Measurements from ENCODE around the gene ARHGAP35. TPM values are rescaled to one million over a fixed set of nuclear protein-coding genes. Genes with fewer than 3 reads are reported as not detected.

The ARHGAP35 gene
- total and polyA plus RNA-seq, 2 experiments from 2014 or later, result 13.6 to 57.7 TPM

DNA sequence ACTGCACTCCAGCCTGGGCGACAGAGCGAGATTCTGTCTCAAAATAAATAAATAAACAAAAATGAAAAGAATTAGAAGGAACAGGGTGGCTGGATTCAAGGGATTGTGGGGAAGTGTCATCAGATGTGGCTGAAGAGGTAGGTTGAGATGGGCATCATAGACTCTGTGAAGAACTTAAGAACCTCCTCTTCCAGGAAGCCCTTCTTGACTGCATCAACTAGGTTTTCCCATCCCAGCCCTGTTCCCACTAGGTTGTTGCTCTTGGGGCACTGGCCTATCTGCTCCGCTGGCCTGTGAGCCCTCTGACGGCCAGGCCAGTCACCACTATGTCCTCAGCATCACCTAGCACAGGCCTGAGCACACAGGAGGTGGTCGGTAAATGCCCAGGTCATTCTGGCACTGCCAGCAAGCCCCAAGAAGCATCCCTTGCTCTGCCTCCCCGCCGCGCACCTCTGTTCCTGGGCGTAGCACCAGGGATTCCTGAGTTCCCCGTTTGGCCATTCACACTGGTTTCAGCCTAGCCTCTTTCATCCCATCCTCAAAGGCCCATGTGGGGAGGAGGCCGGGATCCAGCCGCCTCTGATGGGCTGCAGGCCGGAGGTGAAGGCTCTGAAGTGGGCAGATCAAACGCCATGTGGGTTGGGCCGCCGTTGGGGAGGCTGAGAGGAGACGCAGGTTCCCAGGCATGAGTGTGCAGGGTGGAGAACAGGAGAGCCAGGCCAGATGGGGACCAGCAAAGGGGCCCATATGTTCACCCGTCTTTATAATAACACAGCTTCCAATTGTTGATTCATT, 44.8 kb upstream of the ARHGAP35 start (continued):
- TF ChIP-seq, protein P1, sequence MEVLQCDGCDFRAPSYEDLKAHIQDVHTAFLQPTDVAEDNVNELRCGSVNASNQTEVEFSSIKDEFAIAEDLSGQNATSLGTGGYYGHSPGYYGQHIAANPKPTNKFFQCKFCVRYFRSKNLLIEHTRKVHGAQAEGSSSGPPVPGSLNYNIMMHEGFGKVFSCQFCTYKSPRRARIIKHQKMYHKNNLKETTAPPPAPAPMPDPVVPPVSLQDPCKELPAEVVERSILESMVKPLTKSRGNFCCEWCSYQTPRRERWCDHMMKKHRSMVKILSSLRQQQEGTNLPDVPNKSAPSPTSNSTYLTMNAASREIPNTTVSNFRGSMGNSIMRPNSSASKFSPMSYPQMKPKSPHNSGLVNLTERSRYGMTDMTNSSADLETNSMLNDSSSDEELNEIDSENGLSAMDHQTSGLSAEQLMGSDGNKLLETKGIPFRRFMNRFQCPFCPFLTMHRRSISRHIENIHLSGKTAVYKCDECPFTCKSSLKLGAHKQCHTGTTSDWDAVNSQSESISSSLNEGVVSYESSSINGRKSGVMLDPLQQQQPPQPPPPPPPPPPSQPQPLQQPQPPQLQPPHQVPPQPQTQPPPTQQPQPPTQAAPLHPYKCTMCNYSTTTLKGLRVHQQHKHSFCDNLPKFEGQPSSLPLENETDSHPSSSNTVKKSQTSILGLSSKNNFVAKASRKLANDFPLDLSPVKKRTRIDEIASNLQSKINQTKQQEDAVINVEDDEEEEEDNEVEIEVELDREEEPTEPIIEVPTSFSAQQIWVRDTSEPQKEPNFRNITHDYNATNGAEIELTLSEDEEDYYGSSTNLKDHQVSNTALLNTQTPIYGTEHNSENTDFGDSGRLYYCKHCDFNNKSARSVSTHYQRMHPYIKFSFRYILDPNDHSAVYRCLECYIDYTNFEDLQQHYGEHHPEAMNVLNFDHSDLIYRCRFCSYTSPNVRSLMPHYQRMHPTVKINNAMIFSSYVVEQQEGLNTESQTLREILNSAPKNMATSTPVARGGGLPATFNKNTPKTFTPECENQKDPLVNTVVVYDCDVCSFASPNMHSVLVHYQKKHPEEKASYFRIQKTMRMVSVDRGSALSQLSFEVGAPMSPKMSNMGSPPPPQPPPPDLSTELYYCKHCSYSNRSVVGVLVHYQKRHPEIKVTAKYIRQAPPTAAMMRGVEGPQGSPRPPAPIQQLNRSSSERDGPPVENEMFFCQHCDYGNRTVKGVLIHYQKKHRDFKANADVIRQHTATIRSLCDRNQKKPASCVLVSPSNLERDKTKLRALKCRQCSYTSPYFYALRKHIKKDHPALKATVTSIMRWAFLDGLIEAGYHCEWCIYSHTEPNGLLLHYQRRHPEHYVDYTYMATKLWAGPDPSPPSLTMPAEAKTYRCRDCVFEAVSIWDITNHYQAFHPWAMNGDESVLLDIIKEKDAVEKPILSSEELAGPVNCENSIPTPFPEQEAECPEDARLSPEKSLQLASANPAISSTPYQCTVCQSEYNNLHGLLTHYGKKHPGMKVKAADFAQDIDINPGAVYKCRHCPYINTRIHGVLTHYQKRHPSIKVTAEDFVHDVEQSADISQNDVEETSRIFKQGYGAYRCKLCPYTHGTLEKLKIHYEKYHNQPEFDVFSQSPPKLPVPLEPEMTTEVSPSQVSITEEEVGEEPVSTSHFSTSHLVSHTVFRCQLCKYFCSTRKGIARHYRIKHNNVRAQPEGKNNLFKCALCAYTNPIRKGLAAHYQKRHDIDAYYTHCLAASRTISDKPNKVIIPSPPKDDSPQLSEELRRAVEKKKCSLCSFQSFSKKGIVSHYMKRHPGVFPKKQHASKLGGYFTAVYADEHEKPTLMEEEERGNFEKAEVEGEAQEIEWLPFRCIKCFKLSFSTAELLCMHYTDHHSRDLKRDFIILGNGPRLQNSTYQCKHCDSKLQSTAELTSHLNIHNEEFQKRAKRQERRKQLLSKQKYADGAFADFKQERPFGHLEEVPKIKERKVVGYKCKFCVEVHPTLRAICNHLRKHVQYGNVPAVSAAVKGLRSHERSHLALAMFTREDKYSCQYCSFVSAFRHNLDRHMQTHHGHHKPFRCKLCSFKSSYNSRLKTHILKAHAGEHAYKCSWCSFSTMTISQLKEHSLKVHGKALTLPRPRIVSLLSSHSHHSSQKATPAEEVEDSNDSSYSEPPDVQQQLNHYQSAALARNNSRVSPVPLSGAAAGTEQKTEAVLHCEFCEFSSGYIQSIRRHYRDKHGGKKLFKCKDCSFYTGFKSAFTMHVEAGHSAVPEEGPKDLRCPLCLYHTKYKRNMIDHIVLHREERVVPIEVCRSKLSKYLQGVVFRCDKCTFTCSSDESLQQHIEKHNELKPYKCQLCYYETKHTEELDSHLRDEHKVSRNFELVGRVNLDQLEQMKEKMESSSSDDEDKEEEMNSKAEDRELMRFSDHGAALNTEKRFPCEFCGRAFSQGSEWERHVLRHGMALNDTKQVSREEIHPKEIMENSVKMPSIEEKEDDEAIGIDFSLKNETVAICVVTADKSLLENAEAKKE (CRISPR knock-in tag; IDR thresholded peaks at IDR 0.05), result no peak
- no peak for TF ChIP-seq CREB1 (CRISPR knock-in tag; IDR thresholded peaks at IDR 0.05; ENCODE audit: low read depth)
- TF ChIP-seq ZNF331 (CRISPR knock-in tag; IDR thresholded peaks at IDR 0.05; ENCODE audit: low read depth), result no peak
- TF ChIP-seq NANOG (IDR thresholded peaks at IDR 0.05; ENCODE audit: borderline replicate concordance), result no peak
- TF ChIP-seq, protein P2, sequence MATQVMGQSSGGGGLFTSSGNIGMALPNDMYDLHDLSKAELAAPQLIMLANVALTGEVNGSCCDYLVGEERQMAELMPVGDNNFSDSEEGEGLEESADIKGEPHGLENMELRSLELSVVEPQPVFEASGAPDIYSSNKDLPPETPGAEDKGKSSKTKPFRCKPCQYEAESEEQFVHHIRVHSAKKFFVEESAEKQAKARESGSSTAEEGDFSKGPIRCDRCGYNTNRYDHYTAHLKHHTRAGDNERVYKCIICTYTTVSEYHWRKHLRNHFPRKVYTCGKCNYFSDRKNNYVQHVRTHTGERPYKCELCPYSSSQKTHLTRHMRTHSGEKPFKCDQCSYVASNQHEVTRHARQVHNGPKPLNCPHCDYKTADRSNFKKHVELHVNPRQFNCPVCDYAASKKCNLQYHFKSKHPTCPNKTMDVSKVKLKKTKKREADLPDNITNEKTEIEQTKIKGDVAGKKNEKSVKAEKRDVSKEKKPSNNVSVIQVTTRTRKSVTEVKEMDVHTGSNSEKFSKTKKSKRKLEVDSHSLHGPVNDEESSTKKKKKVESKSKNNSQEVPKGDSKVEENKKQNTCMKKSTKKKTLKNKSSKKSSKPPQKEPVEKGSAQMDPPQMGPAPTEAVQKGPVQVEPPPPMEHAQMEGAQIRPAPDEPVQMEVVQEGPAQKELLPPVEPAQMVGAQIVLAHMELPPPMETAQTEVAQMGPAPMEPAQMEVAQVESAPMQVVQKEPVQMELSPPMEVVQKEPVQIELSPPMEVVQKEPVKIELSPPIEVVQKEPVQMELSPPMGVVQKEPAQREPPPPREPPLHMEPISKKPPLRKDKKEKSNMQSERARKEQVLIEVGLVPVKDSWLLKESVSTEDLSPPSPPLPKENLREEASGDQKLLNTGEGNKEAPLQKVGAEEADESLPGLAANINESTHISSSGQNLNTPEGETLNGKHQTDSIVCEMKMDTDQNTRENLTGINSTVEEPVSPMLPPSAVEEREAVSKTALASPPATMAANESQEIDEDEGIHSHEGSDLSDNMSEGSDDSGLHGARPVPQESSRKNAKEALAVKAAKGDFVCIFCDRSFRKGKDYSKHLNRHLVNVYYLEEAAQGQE (IDR thresholded peaks at IDR 0.05; ENCODE audit: unreplicated experiment), result no peak
- TF ChIP-seq, protein P3, sequence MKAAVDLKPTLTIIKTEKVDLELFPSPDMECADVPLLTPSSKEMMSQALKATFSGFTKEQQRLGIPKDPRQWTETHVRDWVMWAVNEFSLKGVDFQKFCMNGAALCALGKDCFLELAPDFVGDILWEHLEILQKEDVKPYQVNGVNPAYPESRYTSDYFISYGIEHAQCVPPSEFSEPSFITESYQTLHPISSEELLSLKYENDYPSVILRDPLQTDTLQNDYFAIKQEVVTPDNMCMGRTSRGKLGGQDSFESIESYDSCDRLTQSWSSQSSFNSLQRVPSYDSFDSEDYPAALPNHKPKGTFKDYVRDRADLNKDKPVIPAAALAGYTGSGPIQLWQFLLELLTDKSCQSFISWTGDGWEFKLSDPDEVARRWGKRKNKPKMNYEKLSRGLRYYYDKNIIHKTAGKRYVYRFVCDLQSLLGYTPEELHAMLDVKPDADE (IDR thresholded peaks at IDR 0.05), result no peak
